ENCODE data around the gene UPP2.

Gene UPP2

GRCh38 chr2:158142165-158142564, 40.5 kb downstream of the UPP2 start:
- no peak overlapping the region for H3K27ac ChIP-seq
- CTCF ChIA-PET = no interaction called here
- POLR2A ChIA-PET (ENCODE audit: low non-redundant PET) = no interaction called here
- DNase-seq (ENCODE audit: low spot score) = no peak
- TF ChIP-seq CTCF (conservative IDR thresholded peaks at IDR 0.05; ENCODE audit: low read depth) = no peak

DNA sequence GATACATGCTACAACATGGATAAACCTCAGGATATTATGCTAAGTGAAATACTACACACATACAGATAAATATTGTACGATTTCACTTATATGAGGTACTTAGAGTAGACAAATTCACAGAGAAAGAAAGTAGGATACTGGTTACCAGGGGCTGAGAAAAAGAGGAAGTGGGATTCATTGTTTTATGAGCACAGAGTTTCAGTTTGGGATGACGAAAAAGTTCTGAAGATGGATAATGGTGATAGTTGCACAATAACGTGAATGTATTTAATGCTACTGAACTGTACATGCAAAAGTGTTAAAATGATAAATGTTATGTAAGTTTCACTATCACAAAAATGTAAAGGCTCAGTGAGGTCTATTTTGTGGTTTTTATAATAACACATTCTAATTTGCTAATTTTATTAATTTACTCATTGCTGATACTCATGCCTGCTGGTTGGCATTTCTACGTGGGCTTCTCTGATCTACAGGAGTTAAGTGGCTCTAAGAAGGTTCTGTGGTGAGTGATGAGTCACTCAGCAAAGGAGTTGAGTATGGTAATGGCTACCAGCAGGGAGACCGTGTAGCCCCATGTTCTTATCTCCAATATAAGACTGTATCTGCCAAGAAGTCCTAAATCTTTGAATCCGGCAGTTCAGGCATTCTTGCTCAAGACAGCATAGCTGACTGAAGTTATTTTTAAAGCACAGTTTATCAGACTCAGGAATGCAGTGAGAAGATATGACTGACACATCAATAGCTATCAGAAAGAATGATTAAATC, 41.1 kb downstream of the UPP2 start:
- no peak for TF ChIP-seq CTCF (conservative IDR thresholded peaks at IDR 0.05; ENCODE audit: low read depth)
- CTCF ChIA-PET = no interaction called here
- DNase-seq (ENCODE audit: low spot score) = no peak
- POLR2A ChIA-PET (ENCODE audit: low non-redundant PET) = no interaction called here
- H3K27ac ChIP-seq = no peak overlapping the region

- ChIA-PET POLR2A (ENCODE audit: low non-redundant PET) (no interaction called here), CTCF (interaction anchor here (0.6 kb wide), 1 partner anchor 544 kb away, joined by 3 read pairs; no protein-coding TSS in a partner anchor)
- no peak for DNase-seq (ENCODE audit: low spot score)
- no peak for TF ChIP-seq CTCF (conservative IDR thresholded peaks at IDR 0.05; ENCODE audit: low read depth)
- no peak overlapping the region for H3K27ac ChIP-seq
Measured at GRCh38 chr2:158143703-158144360, 42.2 kb downstream of the UPP2 start.

DNA sequence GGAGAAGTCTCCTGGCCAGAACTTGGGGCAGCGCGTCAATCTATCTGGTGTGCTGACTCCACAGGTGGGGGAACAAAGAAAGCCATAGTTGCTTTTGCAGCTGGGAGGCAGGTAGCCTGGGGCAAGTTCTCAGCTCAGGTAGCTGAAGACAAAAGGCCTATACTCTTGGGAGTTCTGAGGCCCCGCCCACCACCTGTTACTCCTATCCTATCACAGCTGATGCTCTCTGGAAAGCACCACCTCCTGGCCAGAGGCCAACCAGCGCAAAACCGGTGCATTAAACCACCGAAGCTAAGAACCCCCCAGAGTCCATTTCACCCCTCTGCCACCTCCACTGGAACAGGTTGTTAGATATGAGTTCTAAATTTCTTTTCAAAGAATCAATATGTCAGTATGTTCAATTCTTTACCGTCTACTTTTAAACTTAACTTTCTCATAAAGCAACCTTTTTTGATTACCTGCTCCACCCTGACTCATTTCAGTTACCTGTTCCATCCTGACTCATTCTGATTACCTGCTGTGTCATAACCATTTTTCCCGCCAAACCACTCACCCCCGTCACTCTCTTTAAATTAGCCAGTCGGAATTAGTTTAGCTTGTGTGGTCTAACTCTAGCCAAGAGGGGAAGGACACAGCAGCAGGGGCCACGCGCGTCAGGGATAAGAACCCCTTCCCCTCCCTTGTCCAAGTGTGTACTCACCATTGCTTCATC, 43.4 kb downstream of the UPP2 start:
- ChIA-PET CTCF (no interaction called here), POLR2A (ENCODE audit: low non-redundant PET) (no interaction called here)
- TF ChIP-seq CTCF (conservative IDR thresholded peaks at IDR 0.05; ENCODE audit: low read depth) = no peak
- H3K27ac ChIP-seq = no peak overlapping the region
- peak; percentile 26 for DNase-seq (ENCODE audit: low spot score)

- ChIA-PET POLR2A (ENCODE audit: low non-redundant PET) (no interaction called here), CTCF (interaction anchor here (0.6 kb wide), 2 partner anchors 504 to 578 kb away, joined by 3 to 4 read pairs; no protein-coding TSS in a partner anchor)
- no peak for DNase-seq (ENCODE audit: low spot score)
- no peak overlapping the region for H3K27ac ChIP-seq
- TF ChIP-seq CTCF (conservative IDR thresholded peaks at IDR 0.05; ENCODE audit: low read depth) = no peak
Measured at GRCh38 chr2:158153270-158154015, 51.8 kb downstream of the UPP2 start.

DNA sequence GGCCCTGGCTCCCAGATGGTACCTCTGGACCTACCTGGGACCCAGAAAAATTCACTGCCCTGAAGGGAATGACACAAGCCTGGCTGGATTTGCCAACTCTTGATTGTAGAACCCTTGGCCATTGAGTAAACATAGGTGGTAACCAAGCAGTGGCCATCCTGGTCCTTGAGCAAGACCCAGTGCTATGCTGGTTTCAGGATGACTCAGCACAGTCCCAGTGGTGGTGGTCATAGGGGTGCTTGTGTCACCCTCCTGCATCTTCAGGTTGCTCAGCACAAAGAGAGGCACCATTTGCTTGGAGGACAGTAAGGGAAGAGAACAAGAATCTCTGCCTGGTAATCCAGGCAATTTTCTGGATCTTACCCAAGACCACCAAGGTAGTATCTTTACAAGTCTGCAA, 52.9 kb downstream of the UPP2 start:
- POLR2A ChIA-PET (ENCODE audit: low non-redundant PET) = no interaction called here
- DNase-seq (ENCODE audit: low spot score) = no peak
- CTCF ChIA-PET = no interaction called here
- TF ChIP-seq CTCF (conservative IDR thresholded peaks at IDR 0.05; ENCODE audit: low read depth) = no peak
- no peak overlapping the region for H3K27ac ChIP-seq

Measured in RWPE1 (cell line).